Testis (tissue), 3 donors: ENCODE measurements around the gene HAGH. TPM values are rescaled to one million over a fixed set of nuclear protein-coding genes. Genes with fewer than 3 reads are reported as not detected.

Source experiments
- DNase-seq: peaks from one replicate; pipeline ENCODE4 v3.0.0-alpha.2; 2019
- H3K27ac ChIP-seq, 2 donors: fragments of 200-600 bp; sonication (generic); one replicate each; pipeline ENCODE4 v1.5.1; 2019
- H3K27me3 ChIP-seq: fragments of 200-600 bp; sonication (generic); one replicate; pipeline ENCODE4 v1.5.1; 2019
- H3K36me3 ChIP-seq: fragments of 200-600 bp; sonication (generic); one replicate; pipeline ENCODE4 v1.5.1; 2017; ENCODE audit warnings: low read depth; ENCODE audit errors: missing control alignments
- H3K4me1 ChIP-seq: fragments of 200-600 bp; sonication (generic); one replicate; pipeline ENCODE4 v1.5.1; 2019
- H3K4me3 ChIP-seq, 2 donors: fragments of 200-600 bp; sonication (generic); one replicate each; pipeline ENCODE4 v1.5.1; 2017 to 2019
- H3K9me3 ChIP-seq: fragments of 200-600 bp; sonication (generic); one replicate; pipeline ENCODE4 v1.5.1; 2017
- POLR2A ChIP-seq: fragments of 450-650 bp; IDR thresholded peaks from one replicate; pipeline ENCODE4 v1.6.1; 2017; ENCODE audit warnings: antibody characterized with exemption, mild to moderate bottlenecking, moderate library complexity
- WGBS, 2 donors: methylation state at CpG; one replicate each; pipeline ENCODE4 v1.1.5; 2018; 5-methylcytosine and 5-hydroxymethylcytosine counted together
- intact Hi-C: fragments of 100-400 bp; cut with DNase I; formaldehyde crosslinking; loops from one replicate; pipeline ENCODE4 v1.15.1; 2023; ENCODE audit warnings: low total_unique reads
- polyA plus RNA-seq: library from polyadenylated mRNA; stranded (reverse); fragments of 350-450 nt; fragmentation: Illumina TruSeq; extraction: RNeasy Lipid Tissue Mini Kit (QIAGEN cat#74804); gene quantifications from one replicate; pipeline ENCODE4 v1.2.3, GENCODE V29; 2014; ENCODE audit warnings: low read depth, low replicate concordance; ENCODE audit not compliant: insufficient read depth
- total RNA-seq, 2 donors: library from RNA; depleted of rRNA; stranded (reverse); fragments of >200 nt; gene quantifications; one replicate each; pipeline ENCODE4 v1.2.3, GENCODE V29; 2016
- TF ChIP-seq, protein P1 (sequence below), 3 experiments: fragments of 450-650 bp in 2 of 3; fragments of 200-600 bp in 1 of 3; sonication (generic) in 1 of 3; IDR thresholded peaks; one replicate each; pipeline ENCODE4 v1.5.1; 2016 to 2019; ENCODE audit warnings: antibody characterized with exemption in 3 of 3, mild to moderate bottlenecking in 2 of 3, moderate library complexity in 1 of 3

HAGH gene
- total and polyA plus RNA-seq, 3 donors from 2014 or later: 163 to 266 (median 176) TPM

- Histone ChIP-seq H3K4me1 (peaks cover 27% of the 10 kb centered on the region), H3K36me3 (no peaks in the 10 kb centered on the region), H3K27me3 (no peaks in the 10 kb centered on the region), H3K27ac (peak within 1 kb of the TSS; percentile 73 to 87), H3K9me3 (no peaks in the 10 kb centered on the region), H3K4me3 (peak within 1 kb of the TSS; percentile 86)
- no peak for DNase-seq
- intact Hi-C loops: no loop called here
- 0% methylated on average over 12 to 53 of the region's 53 CpGs for WGBS, 2 donors
- TF ChIP-seq, protein P1, sequence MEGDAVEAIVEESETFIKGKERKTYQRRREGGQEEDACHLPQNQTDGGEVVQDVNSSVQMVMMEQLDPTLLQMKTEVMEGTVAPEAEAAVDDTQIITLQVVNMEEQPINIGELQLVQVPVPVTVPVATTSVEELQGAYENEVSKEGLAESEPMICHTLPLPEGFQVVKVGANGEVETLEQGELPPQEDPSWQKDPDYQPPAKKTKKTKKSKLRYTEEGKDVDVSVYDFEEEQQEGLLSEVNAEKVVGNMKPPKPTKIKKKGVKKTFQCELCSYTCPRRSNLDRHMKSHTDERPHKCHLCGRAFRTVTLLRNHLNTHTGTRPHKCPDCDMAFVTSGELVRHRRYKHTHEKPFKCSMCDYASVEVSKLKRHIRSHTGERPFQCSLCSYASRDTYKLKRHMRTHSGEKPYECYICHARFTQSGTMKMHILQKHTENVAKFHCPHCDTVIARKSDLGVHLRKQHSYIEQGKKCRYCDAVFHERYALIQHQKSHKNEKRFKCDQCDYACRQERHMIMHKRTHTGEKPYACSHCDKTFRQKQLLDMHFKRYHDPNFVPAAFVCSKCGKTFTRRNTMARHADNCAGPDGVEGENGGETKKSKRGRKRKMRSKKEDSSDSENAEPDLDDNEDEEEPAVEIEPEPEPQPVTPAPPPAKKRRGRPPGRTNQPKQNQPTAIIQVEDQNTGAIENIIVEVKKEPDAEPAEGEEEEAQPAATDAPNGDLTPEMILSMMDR (IDR thresholded peaks at IDR 0.05): no peak
- TF ChIP-seq POLR2A: no peak
Observed at GRCh38 chr16:1772362-1772907, 54.2 kb downstream of the HAGH start, which contains the start of gene EME2. EME2 (plus strand) TSS chr16:1772810; CDS start chr16:1773228, 418 bp downstream.

DNA sequence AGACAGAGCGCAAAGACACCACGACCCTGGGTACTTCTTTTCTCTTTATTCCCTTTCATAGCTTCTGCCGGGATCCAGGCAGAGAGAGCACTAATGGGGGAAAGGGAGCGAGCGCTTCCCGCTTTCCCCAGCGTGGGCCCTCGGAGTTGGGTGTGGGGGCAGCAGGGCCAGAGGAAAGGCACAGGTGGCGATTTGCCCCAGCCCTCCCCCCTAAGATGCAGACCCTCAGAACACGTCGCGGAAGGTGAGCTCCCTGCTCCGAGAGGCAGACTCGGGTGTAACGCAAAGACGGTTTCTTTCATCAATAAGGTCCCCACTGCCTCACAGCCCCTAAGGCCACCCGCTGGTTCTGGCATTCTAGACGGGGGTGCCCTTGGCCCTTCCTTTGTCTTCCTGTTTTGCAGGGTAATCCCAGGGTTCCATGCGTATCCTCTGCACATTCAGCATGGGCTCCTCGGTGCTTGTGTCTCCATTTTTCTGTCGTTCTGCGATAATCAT, 54.7 kb downstream of the HAGH start:
- no peak for DNase-seq
- no peaks in the 10 kb centered on the region for H3K36me3 ChIP-seq
- peak overlapping the region; percentile 86 for H3K4me3 ChIP-seq
- peaks cover 27% of the 10 kb centered on the region for H3K4me1 ChIP-seq
- peak overlapping the region; percentile 73 to 87 for H3K27ac ChIP-seq
- intact Hi-C loops: no loop called here
- 6 to 7% methylated on average over 17 to 22 of the region's 22 CpGs for WGBS, 2 donors
- no peaks in the 10 kb centered on the region for H3K27me3 ChIP-seq
- TF ChIP-seq POLR2A: no peak
- TF ChIP-seq, protein P1 (IDR thresholded peaks at IDR 0.05): no peak
- no peaks in the 10 kb centered on the region for H3K9me3 ChIP-seq

DNA sequence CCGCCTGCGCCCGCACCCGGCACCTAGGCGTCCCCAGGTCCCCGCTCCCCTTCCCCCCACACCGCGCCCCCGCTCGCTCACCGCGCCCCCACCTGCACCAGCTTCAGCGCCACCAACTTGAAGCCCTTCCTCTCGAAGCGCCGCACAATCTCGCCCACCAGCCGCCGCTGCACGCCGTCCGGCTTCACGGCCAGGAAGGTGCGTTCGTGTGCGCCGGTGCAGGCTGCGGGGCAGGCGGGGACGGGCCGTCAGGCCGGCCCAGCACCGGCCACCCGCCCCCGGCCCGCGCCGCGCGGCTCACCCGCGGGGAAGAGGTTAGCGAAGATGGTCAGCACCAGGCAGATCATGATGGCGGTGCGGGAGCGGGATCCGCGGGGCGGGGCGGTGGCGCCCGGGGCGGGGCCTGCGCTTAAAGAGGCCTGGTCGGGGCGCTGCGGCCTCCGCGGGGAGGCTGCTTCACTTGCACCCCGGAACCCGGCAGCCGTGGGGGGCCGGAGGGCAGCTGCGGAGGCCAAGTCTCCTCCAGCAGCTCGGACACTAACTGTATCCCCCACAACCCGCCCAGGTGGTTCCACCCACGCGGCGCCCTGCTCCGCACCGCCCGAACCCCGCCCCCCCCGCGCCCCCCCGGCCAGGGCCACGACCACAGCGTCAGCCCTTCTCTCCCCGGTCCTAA, 55.3 kb downstream of the HAGH start, which contains the start of gene NME3:
TSS of gene NME3 (minus strand) at position 356 of the 676 bp plus-strand sequence. CDS start at position 347, 9 bp downstream.
- Histone ChIP-seq H3K36me3 (no peaks in the 10 kb centered on the region), H3K27me3 (no peaks in the 10 kb centered on the region), H3K4me1 (peaks cover 27% of the 10 kb centered on the region), H3K9me3 (no peaks in the 10 kb centered on the region), H3K4me3 (peak within 1 kb of the TSS; percentile 86), H3K27ac (peak within 1 kb of the TSS; percentile 73 to 87)
- no peak for TF ChIP-seq POLR2A
- TF ChIP-seq, protein P1 (IDR thresholded peaks at IDR 0.05): no peak
- intact Hi-C loops: no loop called here
- peak; percentile 88 for DNase-seq
- 0 to 1% methylated on average over 11 to 67 of the region's 79 CpGs for WGBS, 2 donors

- H3K27me3 ChIP-seq: no peaks in the 10 kb centered on the region
- H3K4me3 ChIP-seq: peak overlapping the region; percentile 86
- H3K9me3 ChIP-seq: no peaks in the 10 kb centered on the region
- H3K27ac ChIP-seq: peak overlapping the region; percentile 72 to 87
- intact Hi-C loops: no loop called here
- no peaks in the 10 kb centered on the region for H3K36me3 ChIP-seq
- DNase-seq: peak; percentile 62
- 3% methylated on average over 27 to 58 of the region's 81 CpGs for WGBS, 2 donors
- H3K4me1 ChIP-seq: peaks cover 27% of the 10 kb centered on the region
- TF ChIP-seq, protein P1 (IDR thresholded peaks at IDR 0.05): no peak
Observed at GRCh38 chr16:1770328-1771187, 56.1 kb downstream of the HAGH start.
